Type B pancreatic cell (in vitro differentiated cells): ENCODE measurements around the gene APELA. TPM values are rescaled to one million over a fixed set of nuclear protein-coding genes. Genes with fewer than 3 reads are reported as not detected.

Experiments used
- total RNA-seq: library from RNA; stranded (reverse); gene quantifications from 2 replicates; pipeline ENCODE4 v1.2.1, GENCODE V29; 2021; ENCODE audit warnings: low replicate concordance

The APELA gene
- total RNA-seq, 1 donor from 2014 or later = 0.68 TPM

Other genes starting within 250 kb of the APELA start
- gene SMIM31, start 123.0 kb upstream of the APELA start, total RNA-seq = not detected in 2 replicates
- gene TRIM61, start 100.5 kb downstream of the APELA start, total RNA-seq = 2.1 and 2.6 TPM in 2 replicates
- not detected in 2 replicates for gene TRIM60, start 154.8 kb downstream of the APELA start, total RNA-seq
- gene TRIM75, start 176.7 kb downstream of the APELA start, total RNA-seq = not detected in 2 replicates
- 12.0 and 12.1 TPM in 2 replicates for gene TMEM192, start 235.7 kb downstream of the APELA start, total RNA-seq